MV-4-11 (cell line): Measurements from ENCODE around the gene KLK15.

Experiments
- DNase-seq: peaks from one replicate; lab custom pipeline; 2025; lab: John Stamatoyannopoulos, UW

The KLK15 gene

GRCh38 chr19:50833117-50833801 is at the start of gene KLK15:
KLK15 (minus strand) TSS chr19:50833574; CDS start chr19:50831492, 2,082 bp downstream.
- no peak for DNase-seq

GRCh38 chr19:50882188-50882587 is 48.8 kb upstream of the KLK15 start:
- no peak for DNase-seq

- DNase-seq: no peak
Measured at GRCh38 chr19:50880241-50880640, 46.9 kb upstream of the KLK15 start.

GRCh38 chr19:50878851-50879250 is 45.5 kb upstream of the KLK15 start:
- no peak for DNase-seq

GRCh38 chr19:50877338-50877737 is 44.0 kb upstream of the KLK15 start:
- no peak for DNase-seq

- DNase-seq: no peak
Measured at GRCh38 chr19:50876456-50876855, 43.1 kb upstream of the KLK15 start.

- no peak for DNase-seq
Measured at GRCh38 chr19:50875795-50876422, 42.5 kb upstream of the KLK15 start.

GRCh38 chr19:50874211-50874610 is 40.8 kb upstream of the KLK15 start:
- DNase-seq: no peak

- no peak for DNase-seq
Measured at GRCh38 chr19:50873056-50873455, 39.7 kb upstream of the KLK15 start, which contains the start of gene KLK2. KLK2 (plus strand) TSS chr19:50873439; CDS start chr19:50873474, 35 bp downstream.

GRCh38 chr19:50870417-50871089 is 37.2 kb upstream of the KLK15 start:
- DNase-seq: no peak

- DNase-seq: no peak
Measured at GRCh38 chr19:50869479-50869878, 36.1 kb upstream of the KLK15 start.

GRCh38 chr19:50861496-50862286 is 28.3 kb upstream of the KLK15 start:
- no peak for DNase-seq

GRCh38 chr19:50861010-50861409 is 27.6 kb upstream of the KLK15 start:
- DNase-seq: no peak

GRCh38 chr19:50859849-50860248 is 26.5 kb upstream of the KLK15 start:
- no peak for DNase-seq

GRCh38 chr19:50858886-50859285 is 25.5 kb upstream of the KLK15 start:
- DNase-seq: no peak

- no peak for DNase-seq
Measured at GRCh38 chr19:50857366-50857765, 24.0 kb upstream of the KLK15 start.

- DNase-seq: no peak
Measured at GRCh38 chr19:50854636-50855410, 21.4 kb upstream of the KLK15 start, which contains the start of gene KLK3. KLK3 (plus strand) TSS chr19:50854915; CDS start chr19:50854956, 41 bp downstream.

- no peak for DNase-seq
Measured at GRCh38 chr19:50851620-50852019, 18.2 kb upstream of the KLK15 start.

GRCh38 chr19:50850738-50851137 is 17.4 kb upstream of the KLK15 start:
- no peak for DNase-seq

- DNase-seq: no peak
Measured at GRCh38 chr19:50844296-50844935, 11.0 kb upstream of the KLK15 start.

- DNase-seq: no peak
Measured at GRCh38 chr19:50843701-50844221, 10.4 kb upstream of the KLK15 start.
